PC-3 (cell line): ENCODE results near the gene MATN4. TPM values are rescaled to one million over a fixed set of nuclear protein-coding genes. Genes with fewer than 3 reads are reported as not detected.

Source experiments
- ATAC-seq: fragments of 200-7000 bp; cut with Tn5 transposase; 2 replicates; pipeline ENCODE4 v1.9.1; 2020; ENCODE audit warnings: mild to moderate bottlenecking, moderate library complexity
- BruUV-seq: library from RNA; stranded (reverse); fragments of 400-500 nt; replicated peaks from 2 replicates; lab custom pipeline; 2021; lab: Mats Ljungman, UMichigan
- CTCF ChIA-PET: fragments of 300-600 bp; sonication (Branson Sonifier 250); formaldehyde crosslinking; loops from one replicate; lab custom pipeline; 2022; ENCODE audit warnings: antibody characterized with exemption; lab: Charles Lee
- POLR2A ChIA-PET: fragments of 300-600 bp; sonication (Branson Sonifier 250); formaldehyde crosslinking; loops from one replicate; lab custom pipeline; 2022; ENCODE audit warnings: antibody characterized with exemption; ENCODE audit not compliant: unreplicated experiment; lab: Charles Lee
- DNase-seq: peaks from one replicate; pipeline ENCODE4 v3.0.0-alpha.2; 2015
- H2AFZ ChIP-seq: fragments of 300-600 bp; sonication (generic); 2 replicates; pipeline ENCODE4 v1.6.0; 2016; ENCODE audit warnings: antibody characterized with exemption, low read length
- H3F3A ChIP-seq: fragments of 300-600 bp; sonication (generic); one replicate; pipeline ENCODE4 v1.6.0; 2017; ENCODE audit warnings: antibody characterized with exemption, low read length, control low read depth, mild to moderate bottlenecking; ENCODE audit not compliant: unreplicated experiment
- H3K27ac ChIP-seq: fragments of 300-600 bp; sonication (generic); 2 replicates; pipeline ENCODE4 v1.5.1; 2016; ENCODE audit warnings: mild to moderate bottlenecking, low read length
- H3K27me3 ChIP-seq: fragments of 300-600 bp; sonication (generic); 2 replicates; pipeline ENCODE4 v1.6.1; 2016; ENCODE audit warnings: low read length, mixed read lengths
- H3K36me3 ChIP-seq: fragments of 300-600 bp; sonication (generic); 2 replicates; pipeline ENCODE4 v1.6.1; 2016; ENCODE audit warnings: low read depth, mixed run types, low read length, mixed read lengths
- H3K4me1 ChIP-seq: fragments of 300-600 bp; sonication (generic); 2 replicates; pipeline ENCODE4 v1.5.1; 2016; ENCODE audit warnings: low read length; ENCODE audit not compliant: insufficient read depth
- H3K4me2 ChIP-seq: fragments of 300-600 bp; sonication (generic); 2 replicates; pipeline ENCODE4 v1.6.0; 2016; ENCODE audit warnings: low read length
- H3K4me3 ChIP-seq: fragments of 300-600 bp; sonication (generic); 2 replicates; pipeline ENCODE4 v1.5.1; 2016; ENCODE audit warnings: mild to moderate bottlenecking, low read length, mixed read lengths
- H3K79me2 ChIP-seq: fragments of 300-600 bp; sonication (generic); 2 replicates; pipeline ENCODE4 v1.6.1; 2017; ENCODE audit warnings: low read length, mixed read lengths
- H3K9ac ChIP-seq: fragments of 300-600 bp; sonication (generic); 2 replicates; pipeline ENCODE4 v1.6.0; 2016; ENCODE audit warnings: mild to moderate bottlenecking, low read length
- H3K9me2 ChIP-seq: fragments of 300-600 bp; sonication (generic); replicated peaks from 2 replicates; pipeline ENCODE4 v1.6.1; 2016; ENCODE audit warnings: mixed run types, low read length, mixed read lengths
- H3K9me3 ChIP-seq: fragments of 300-600 bp; sonication (generic); 2 replicates; pipeline ENCODE4 v1.6.1; 2016; ENCODE audit warnings: low read length, mixed read lengths
- H4K20me1 ChIP-seq: fragments of 300-600 bp; sonication (generic); 2 replicates; pipeline ENCODE4 v1.6.1; 2016; ENCODE audit warnings: low read length, mixed read lengths
- EZH2 ChIP-seq: fragments of 300-600 bp; sonication (generic); IDR thresholded peaks from one replicate; pipeline ENCODE4 v1.6.1; 2017; ENCODE audit warnings: antibody characterized with exemption, mild to moderate bottlenecking, low read length; ENCODE audit not compliant: unreplicated experiment
- EZH2phosphoT487 ChIP-seq: fragments of 300-600 bp; sonication (generic); IDR thresholded peaks from 2 replicates; pipeline ENCODE4 v1.6.1; 2018; ENCODE audit warnings: mild to moderate bottlenecking, antibody characterized with exemption, low read length, borderline replicate concordance
- intact Hi-C: fragments of 100-400 bp; cut with micrococcal nuclease; formaldehyde crosslinking; loops from 2 replicates; pipeline ENCODE4 v1.9.0; 2023
- total RNA-seq: library from RNA; depleted of rRNA; stranded (reverse); fragments of >200 nt; gene quantifications from 2 replicates; pipeline ENCODE4 v1.2.3, GENCODE V29; 2014
- TF ChIP-seq, protein P1 (sequence below): fragments of 300-600 bp; sonication (generic); conservative IDR thresholded peaks from 2 replicates; pipeline ENCODE4 v1.5.1; 2017; ENCODE audit warnings: antibody characterized with exemption, low read depth, mild to moderate bottlenecking, low read length

Gene MATN4
- total RNA-seq, 1 experiment from 2014 or later, result 0.33 TPM

DNA sequence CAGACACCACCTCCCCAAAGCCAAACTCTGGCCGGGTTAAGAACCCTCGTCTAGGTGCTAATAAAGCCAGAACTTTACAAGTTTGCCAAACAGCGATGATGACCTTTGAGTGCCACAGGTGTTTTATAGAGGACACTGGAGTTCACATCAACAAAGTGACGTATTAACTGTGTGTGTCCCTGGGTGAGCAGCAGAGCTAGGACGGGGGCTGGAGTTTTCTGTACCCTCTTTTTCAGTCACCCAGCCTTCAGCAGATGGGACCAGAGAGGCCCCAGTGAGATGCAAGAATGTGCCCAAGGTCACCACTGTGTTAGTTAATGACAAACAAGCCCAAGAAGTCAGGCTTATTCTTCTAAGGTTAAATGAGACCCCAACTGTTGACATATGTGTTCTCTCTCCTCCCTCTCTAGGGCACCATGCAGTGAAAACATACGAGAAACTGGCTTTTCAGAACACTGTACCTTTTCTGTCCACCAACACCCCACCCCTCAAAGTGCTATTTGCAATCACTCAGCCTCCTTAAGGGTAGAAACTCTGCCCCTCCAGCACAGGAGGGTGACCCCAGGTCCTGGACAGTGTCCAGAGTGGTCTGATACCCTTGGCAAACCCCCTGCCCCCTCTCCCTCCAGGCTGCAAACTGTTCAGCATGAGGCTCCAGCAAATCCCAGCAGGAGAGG lies 34.9 kb upstream of the MATN4 start:
- Histone ChIP-seq H3K36me3 (peaks cover 28% of the 10 kb centered on the region), H3K27ac (peak overlapping the region; percentile 95), H3K4me1 (peaks cover 89% of the 10 kb centered on the region), H3K9me3 (no peaks in the 10 kb centered on the region), H3K79me2 (peaks cover 97% of the 10 kb centered on the region), H3K4me2 (peak overlapping the region; percentile 98), H3K9ac (peak overlapping the region; percentile 82), H4K20me1 (peaks cover 42% of the 10 kb centered on the region), H2AFZ (no peak overlapping the region), H3K9me2 (no peaks in the 10 kb centered on the region), H3F3A (peaks cover 15% of the 10 kb centered on the region), H3K27me3 (no peaks in the 10 kb centered on the region), H3K4me3 (peak overlapping the region; percentile 61)
- no peak for ATAC-seq
- no TSS peak for BruUV-seq
- no peak for DNase-seq
- intact Hi-C loops, result loop anchor here (10.0 kb wide), 1 partner anchor 432 kb away; no protein-coding TSS in a partner anchor
- TF ChIP-seq, protein P1, sequence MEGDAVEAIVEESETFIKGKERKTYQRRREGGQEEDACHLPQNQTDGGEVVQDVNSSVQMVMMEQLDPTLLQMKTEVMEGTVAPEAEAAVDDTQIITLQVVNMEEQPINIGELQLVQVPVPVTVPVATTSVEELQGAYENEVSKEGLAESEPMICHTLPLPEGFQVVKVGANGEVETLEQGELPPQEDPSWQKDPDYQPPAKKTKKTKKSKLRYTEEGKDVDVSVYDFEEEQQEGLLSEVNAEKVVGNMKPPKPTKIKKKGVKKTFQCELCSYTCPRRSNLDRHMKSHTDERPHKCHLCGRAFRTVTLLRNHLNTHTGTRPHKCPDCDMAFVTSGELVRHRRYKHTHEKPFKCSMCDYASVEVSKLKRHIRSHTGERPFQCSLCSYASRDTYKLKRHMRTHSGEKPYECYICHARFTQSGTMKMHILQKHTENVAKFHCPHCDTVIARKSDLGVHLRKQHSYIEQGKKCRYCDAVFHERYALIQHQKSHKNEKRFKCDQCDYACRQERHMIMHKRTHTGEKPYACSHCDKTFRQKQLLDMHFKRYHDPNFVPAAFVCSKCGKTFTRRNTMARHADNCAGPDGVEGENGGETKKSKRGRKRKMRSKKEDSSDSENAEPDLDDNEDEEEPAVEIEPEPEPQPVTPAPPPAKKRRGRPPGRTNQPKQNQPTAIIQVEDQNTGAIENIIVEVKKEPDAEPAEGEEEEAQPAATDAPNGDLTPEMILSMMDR, result no peak
- no peak for TF ChIP-seq EZH2
- POLR2A ChIA-PET, result no interaction called here
- CTCF ChIA-PET, result interaction anchor here (1.4 kb wide), 1 partner anchor 20 kb away, joined by 8 read pairs; no protein-coding TSS in a partner anchor

DNA sequence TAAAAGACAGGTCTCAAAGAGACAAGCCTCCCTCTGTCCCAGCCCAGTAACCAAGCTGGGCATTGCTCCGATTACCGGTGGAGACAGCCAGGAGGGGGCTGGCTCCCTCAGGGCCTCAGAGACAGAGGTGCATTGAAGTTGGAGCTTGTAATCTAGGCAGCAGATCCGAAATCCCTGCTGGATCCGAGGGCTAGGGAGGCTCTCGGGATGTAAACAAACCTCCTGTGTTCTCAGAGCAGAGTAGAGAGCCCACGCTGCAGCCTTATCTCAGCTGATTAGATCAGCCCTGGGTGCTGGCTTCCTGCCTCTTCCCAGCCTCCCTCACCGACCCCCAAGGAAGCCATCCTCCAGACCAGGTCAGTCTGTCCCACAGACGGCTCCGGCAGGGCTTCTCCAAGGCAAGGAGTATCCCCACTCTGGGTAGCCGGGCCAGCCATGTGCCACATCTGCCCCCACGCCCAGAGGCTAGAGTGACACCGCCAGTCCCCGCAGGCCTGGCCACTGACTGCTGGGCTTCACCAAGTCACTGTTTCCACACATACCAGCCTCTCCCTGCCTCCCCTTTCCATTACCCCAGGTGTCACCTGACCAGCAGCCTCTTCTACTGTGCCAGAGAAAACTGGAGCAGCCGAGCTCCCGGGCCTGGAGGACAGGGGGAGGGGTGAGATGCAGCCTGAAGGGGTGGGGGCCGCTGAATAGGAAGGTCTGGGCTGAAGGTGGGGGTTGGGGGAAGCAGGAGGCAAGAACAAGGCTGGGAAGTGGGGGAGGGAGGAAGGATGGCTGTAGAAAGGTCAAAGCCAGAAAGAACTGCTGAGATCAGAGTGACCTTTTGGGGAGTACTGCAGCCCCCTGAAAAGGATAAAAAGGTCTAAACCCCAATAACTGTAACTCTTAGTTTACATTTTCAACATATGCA lies 34.1 kb upstream of the MATN4 start:
- no TSS peak for BruUV-seq
- Histone ChIP-seq H3K79me2 (peaks cover 97% of the 10 kb centered on the region), H3K36me3 (peaks cover 28% of the 10 kb centered on the region), H3K4me1 (peaks cover 97% of the 10 kb centered on the region), H3K4me2 (peak overlapping the region; percentile 98), H3K9me2 (no peaks in the 10 kb centered on the region), H2AFZ (no peak overlapping the region), H3K4me3 (peak overlapping the region; percentile 61), H4K20me1 (peaks cover 35% of the 10 kb centered on the region), H3K27ac (peak overlapping the region; percentile 95), H3F3A (peaks cover 18% of the 10 kb centered on the region), H3K9me3 (no peaks in the 10 kb centered on the region), H3K27me3 (no peaks in the 10 kb centered on the region), H3K9ac (peak overlapping the region; percentile 82)
- TF ChIP-seq, protein P1, result no peak
- TF ChIP-seq EZH2phosphoT487 (no peak), EZH2 (no peak)
- CTCF ChIA-PET, result no interaction called here
- peak; percentile 72 for DNase-seq
- intact Hi-C loops, result loop anchor here (10.0 kb wide), 1 partner anchor 433 kb away; no protein-coding TSS in a partner anchor
- POLR2A ChIA-PET, result interaction anchor here (0.5 to 0.6 kb wide), 3 partner anchors 11 to 166 kb away, joined by 3 read pairs; partner anchors contain the start of gene SYS1
- peak; percentile 3 for ATAC-seq
